SIG-M5 treated with dmso at 0.1 percent for 504 hours (cell line): ENCODE results near the gene TBC1D2B.

Source experiments
- DNase-seq: peaks from one replicate; lab custom pipeline; 2025; ENCODE audit not compliant: unreplicated experiment; lab: John Stamatoyannopoulos, UW

TBC1D2B gene

DNA sequence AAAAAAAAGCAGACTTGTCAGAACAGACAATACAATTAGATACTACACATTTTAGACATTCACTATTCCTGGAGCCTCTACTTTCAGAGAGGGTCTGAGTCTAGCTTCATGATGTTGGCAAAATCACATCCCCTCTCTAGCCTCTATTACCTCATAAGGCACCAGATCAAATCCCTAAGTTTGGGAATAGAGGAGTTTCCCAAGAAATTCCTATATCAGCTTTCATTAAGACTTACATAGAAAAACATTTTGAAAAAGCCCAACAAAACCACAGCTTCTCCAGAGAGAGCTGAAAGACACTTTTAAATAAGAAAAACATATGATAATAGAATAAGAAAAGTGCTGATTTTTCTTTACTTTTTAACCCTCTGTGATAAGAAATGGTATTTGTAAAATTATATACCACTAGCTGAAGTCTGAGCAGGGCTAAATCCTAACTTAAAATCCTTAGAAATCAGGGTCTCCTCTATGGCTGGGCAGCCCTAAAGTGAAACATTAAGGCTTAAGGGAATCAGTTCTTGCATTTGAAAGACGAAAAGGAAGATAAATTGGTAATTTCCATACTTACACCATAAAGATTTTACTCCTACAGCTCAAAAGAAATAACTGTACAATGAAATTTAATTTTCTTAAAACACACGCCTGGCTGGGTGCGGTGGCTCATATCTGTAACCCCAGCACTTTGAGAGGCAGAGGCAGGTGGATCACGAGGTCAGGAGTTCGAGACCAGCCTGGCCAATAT, 4.3 kb downstream of the TBC1D2B start:
- DNase-seq = no peak

DNA sequence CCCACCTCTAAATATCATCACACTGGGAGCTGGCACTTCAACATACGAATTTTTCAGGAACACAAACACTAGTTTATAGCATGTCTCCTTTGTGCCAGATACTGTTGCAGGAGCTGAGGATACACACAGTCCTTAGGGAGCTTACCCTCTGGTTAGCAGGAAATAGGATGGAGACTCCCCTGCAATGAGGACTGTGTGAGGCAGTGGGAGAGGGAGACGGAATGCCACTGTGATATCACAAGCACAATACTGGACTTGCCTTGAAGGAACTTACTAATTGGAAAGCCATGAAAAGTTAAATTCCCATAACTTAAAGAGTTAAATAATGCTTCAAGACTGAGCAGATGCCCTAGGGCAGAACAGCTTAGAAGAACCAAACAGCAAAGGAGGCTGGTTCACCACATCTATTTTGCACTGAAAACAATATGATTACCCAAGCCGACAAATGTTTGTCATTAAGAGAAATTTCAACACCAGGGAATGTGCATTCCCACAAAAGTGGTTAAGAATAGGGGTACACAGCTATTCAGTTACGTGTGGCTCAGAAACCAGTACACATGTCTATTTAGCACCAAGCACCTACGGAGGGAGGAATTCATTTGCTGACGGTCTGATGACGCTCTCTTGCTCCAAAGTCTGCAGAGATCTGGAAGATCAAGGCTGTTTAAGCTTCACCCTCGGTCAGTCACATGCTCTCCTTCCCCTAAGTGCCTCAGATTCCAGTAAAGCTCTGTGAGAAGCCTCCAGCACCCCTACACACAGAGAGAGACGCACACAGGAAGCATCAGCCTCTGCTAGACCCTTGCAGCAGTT, 5.2 kb downstream of the TBC1D2B start:
- no peak for DNase-seq

DNA sequence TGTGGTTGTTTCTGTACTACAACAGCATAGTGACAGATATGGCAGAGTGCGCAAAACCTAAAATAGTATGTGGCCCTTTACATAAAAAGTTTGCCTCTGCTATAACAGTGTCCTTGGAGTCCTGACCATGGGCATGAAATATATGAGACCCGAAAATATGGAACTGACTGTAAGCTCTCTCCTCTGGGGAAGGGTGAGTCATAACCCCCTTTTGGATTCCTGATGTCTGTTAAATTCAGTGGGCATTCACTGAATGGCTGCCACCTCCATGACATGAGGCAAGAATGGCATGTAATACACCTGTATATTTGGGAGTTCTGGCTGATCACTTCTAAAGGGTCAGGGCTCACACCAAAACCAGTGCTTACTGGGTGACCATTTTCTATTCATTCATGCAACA, 6.1 kb downstream of the TBC1D2B start:
- no peak for DNase-seq

DNA sequence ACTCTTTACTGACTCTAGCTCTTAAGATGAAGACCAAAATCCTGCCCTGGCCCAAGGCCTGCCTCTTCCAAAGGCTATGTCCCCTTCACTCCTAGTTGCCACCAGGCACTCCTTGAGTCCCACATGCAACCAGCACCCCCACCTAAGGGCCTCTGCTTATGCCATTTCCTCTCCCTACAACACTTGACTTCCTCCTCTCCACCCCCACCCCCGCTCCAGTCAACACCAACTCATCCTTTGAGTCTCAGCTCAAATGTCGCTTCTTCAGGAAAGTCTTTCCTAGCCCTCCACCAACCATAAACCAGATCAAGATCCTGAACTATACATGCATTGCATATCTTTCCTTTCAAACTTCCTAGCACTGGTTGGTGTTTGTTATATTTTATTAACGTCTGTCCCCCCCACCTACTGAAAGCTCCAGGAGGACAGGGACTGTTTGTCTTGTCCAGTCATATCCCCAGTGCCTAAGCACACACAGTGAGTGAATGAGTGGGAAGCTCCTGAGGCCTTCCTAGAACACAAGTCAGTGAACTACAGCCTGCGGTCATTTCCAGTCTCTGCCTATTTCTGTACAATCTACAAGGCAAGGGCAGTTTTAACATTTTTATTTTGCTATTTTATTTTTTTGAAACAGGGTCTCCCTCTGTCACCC, 7.3 kb downstream of the TBC1D2B start:
- DNase-seq = peak; percentile 70

DNA sequence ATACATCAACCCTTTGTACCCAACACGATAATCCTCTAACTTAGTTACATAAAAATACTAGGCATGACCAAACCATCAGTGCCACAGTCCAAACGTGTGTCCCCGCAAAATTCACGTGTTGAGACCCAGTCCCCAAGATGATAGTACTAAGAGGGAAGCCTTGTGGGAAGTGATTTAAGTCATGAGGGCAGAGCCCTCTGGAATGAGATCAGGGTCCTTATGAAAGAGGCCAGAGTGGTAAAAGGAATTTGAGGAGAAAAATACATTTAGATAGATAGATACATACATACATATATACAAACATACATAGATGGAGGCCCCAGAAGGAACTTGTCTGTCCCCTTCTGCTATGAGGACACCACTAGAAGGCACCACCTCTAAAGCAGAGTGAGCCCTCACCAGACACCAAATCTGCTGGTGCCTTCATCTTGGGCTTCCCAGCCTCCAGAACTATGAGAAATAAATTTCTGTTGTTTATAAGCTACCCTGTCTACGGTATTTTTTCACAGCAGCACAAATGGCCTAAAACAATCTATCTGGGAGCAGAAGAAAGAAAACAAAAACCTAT, 8.0 kb downstream of the TBC1D2B start:
- no peak for DNase-seq

DNA sequence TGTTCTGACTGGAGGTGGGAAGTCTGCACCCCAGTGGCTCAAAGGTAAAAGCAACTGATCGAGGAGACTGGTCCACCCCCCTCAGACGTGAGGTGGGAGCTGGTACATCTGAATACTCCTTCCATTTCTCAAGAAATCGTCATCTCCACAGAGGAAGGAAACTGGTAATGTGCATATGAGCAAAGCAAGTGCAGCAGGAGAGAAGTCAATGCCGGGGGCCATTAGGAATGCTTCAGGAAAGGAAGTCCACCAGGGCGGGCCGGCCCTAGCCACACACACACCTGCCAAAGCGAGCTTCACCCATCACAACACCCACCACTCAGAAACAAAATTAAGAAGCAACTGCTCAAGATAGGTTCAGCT, 8.5 kb downstream of the TBC1D2B start:
- DNase-seq = no peak

DNA sequence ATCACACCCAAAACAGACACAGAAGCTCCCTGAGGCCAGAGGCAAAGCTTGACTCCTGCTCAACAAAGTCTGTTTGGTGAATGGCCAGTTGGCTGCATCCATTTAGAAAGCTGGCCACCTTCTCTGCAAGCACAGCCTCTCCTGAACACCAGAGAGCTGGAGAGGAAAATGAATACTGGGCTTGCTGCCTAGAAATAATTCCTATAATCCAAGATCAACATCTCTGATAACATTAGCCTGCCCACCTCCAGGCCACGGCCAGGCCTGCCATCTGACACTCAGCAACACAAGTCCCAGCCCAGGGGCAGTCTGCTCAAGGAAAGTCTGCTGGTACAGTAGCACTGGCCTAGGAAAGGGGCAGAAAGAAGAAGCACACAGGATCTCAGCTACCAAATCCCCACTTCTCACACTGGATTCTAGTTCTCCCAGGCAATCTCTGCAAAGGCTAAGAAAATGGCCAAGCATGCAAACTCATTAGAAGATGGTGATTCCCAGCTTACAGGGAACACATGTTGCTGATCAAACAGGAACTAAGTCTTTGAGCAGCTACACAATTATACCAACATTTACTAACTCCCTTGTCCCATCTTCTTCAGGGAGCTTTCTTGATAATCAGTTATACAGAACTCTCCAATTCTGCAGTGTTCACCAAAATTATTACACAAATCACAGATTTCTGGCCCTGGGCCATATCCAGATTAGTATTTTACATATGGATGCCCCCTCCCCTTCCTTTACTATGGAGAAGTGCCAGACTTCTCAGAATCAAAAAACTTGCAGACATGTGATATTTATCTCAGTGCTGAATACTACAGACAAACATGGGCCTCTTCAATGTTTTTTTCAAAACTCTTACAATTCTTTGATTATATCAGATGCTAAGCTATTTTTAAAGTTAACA, 9.9 kb downstream of the TBC1D2B start:
- DNase-seq = no peak

DNA sequence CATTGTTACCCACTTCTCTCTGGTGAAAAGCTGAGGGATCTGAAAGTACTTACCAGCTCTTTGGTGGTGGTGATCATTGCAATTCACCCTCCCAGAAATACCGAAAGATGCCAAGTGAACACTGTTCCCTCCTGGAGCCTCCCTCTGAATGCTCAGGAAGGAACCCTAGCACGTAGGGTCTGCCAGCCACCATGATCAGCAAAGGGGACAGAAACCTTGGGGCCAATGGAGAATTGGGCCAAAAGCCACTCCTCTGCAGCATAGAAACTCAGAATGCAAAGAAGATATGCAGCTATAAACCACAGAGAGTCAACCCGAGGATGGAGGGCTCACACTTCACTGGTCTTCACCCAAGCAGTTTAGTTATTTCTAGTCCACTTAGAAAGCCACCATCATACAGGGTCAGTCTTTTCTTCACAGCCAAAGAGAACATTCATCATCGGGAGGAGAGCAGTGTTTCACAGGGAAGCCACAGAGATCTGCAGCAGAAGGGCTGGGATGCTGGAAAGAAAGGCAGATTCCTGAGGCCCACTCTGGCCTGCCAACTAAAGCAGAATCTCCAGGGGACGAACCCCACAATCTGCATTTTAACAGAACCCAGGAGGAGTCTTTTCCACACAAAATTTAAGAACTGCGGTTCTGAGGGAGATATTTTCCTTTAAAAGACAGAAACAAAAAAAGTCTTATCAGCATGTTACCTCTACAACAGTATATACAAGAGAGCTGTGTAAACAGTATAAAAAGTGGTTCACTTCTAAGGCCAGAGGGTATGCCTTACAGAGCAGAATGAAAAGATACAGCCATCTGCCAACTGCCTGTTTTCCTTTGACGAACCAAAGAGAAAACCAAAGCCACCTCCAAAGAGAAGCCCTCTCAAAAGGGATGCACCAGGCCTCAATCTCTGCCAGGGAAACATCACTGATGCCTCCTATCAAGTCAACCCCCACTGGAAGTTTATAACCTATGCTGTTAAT, 11.3 kb downstream of the TBC1D2B start:
- DNase-seq = no peak

DNA sequence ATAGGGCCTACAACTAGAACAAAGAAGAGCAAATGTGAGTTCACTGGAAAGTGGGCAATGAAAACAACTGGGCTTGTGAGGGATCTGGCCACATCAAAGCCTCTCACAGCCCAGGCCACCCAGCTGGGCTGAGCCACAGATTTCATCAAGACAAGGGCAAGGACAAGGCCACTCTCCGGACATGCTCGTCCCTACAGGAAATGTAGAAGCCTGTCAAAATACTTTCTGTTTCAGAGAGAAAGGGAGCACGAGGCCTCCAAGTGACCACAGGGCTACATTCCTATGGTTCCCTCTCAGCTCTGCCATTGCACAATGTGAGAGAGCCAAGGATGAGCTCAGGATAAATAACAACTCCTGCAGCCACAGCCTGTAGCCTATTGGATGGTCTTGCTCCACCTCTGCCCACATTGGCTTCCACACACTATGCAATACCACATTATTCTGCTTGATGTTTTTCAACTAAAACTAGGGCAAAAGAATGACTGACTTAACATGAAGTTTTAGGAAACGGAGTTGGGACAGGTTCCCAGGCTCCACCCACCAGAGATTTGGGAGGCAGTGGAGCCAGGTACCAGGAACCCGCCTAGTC, 12.1 kb downstream of the TBC1D2B start:
- peak; percentile 76 for DNase-seq

DNA sequence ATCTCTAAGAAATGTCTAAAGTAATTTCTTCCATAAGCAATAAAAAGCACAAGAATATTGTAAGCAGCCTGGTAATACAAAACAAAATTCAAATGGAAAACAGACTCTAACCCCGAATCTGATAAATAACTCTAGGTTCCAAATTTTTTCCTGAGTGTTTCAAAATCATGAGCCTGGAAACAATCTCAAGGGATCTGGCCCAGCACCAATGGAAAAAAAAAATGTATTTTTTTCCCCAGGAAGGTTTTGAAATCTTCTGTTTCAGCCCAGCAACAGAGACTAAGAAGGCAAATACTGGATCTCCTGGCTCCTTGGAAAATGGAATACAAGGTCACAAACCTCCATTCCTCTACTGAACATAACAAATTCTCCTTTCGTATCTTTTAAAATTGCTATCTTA, 13.0 kb downstream of the TBC1D2B start:
- DNase-seq = no peak

DNA sequence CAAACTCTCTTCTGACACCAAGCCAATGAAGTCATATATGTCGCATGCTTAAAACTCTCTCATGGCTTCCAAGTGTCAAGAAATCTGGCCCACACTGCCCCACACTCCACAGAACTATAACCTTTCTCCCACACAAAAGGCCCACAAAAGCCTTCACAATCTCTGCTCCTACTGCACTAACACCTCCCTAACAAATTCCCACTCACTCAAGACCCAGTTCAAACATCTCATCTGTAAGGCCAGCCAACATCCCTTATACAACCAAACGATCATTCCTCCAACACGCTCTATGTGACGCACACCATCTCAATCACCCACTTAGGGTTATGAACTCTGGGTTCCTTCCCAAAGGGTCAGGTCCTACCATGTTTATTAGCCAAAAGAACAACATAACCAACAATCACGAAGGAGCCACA, 13.5 kb downstream of the TBC1D2B start:
- DNase-seq = no peak

DNA sequence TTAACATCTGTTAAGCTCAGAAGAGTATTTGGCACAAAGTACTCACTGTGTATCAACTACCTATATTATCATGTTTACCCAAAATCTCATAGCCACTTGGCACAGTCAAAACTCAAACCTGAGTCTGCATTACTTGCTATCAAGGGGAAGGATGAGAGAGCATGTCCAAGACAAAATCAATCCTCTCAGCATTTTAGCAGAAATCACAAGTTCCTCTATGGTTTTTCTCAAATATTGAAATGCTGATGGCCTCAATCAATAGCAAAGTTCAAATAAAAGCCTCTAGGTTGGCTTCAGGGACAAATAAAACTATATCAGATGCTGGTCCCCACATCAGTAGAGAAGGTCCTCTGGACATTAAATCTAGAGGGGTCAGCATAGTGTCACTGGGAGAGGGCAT, 14.3 kb downstream of the TBC1D2B start:
- no peak for DNase-seq

DNA sequence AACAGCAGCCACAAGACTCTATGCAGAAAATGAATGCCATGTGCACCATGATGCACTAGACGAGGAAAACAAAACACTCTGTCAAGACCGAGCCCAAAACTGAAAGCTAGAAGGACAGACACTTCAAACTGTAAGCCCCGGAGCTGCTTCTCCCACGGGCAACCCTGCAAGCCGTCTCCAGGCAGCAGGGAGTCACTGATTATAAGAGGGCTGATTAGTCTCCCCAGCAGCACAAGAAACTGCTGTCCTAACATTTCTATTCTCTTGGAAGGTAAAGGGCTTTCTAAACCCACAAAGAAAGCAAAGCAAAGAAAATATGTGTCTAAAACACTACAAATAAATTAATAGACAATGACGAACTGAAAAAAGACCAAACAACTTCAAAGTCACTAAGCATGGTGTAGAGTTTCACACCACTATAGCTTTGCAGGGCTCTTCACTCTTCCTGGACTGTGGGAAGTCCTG, 15.5 kb downstream of the TBC1D2B start:
- DNase-seq = no peak

DNA sequence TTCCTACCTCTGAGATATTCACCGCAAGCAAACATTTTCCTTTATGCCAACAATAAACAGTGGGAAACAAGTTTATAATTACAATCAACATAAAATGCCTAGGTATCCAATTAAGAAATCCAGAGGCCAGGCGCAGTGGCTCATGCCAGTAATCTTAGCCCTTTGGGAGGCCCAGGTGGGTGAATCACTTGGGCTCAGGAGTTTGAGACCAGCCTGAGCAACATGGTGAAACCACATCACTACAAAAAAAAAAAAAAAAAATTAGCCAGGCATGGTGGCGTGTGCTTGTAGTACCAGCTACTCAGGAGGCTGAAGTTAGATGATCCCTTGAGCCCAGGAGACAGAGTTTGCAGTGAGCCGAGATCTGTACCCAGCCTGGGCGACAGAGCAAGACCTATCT, 17.3 kb downstream of the TBC1D2B start:
- DNase-seq = no peak

DNA sequence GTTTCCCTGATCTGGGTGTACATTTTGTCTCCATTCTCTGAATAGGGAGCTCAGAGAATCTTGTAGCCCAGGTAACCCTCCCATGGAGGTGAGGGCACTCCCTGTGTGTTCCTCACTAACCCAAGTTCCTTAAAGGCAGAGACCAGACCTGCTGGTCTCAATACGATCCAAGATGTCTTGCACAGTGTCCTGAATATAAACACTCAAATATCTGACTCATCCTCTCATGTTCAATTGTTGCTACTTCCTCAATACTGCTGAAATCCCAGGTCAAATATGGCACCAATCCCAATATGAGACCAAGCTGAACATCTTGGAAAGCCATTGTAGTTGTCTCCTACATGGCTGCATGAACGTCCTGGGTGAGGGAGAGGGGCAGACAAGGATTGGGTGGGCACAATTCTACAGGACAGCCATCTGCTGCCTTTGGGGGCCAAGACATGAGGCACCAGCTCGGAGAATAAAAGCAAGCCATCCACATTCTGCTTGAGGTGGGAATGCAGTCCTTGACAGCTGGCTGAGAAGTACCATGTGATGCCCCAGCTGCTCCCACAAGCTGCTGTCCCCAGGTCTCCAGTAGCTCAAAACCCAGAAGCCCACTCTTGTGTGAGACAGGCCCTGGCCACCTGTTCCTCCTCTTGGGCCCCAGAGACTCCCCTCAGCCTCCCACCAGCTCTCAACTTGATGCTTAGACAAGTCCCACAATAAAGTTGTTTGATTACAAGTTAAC, 18.2 kb downstream of the TBC1D2B start:
- DNase-seq = peak; percentile 37

DNA sequence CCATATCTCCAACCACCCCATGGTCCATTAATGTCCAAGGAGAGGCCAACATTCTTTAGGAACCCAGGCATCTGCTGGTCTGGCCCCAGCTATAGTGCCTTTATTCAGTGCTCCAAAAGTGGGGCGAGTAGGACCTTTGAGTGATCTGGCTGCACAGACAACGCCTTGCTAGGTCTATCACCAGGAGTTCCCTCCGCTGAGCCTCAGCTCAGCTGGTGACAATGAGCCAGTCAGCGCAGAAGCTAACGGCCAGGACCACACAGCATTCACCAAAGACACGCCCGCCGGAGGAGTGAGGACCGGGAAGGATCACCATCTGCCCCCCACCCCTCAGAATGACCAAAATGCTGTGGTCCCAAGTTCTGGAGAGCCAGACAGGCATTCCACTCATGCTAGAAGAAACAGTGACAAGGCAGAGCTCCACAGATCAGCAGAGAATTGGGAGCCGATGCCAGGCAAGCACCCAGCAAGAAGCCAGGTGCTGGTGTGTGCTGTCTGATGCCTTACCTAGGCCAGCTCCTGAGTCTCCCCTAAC, 19.0 kb downstream of the TBC1D2B start:
- DNase-seq = no peak

DNA sequence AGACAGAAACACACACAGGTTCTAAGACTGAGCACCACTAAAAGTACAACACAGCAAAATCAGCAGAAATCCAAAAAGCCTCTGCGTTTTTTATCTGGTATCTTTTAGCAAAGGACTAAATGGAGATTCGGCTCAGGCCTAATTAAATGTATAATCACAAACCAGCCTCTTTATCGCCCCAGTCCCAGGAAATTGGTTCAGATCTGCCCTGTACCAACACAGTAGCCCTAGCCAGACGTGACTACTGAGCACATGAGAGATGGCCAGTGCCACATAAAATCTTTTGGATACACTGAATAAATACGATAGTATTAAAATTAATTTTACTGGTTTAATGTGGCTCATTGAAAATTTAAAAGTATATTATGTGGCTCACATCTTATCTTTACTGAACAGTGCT, 19.7 kb downstream of the TBC1D2B start:
- DNase-seq = no peak

DNA sequence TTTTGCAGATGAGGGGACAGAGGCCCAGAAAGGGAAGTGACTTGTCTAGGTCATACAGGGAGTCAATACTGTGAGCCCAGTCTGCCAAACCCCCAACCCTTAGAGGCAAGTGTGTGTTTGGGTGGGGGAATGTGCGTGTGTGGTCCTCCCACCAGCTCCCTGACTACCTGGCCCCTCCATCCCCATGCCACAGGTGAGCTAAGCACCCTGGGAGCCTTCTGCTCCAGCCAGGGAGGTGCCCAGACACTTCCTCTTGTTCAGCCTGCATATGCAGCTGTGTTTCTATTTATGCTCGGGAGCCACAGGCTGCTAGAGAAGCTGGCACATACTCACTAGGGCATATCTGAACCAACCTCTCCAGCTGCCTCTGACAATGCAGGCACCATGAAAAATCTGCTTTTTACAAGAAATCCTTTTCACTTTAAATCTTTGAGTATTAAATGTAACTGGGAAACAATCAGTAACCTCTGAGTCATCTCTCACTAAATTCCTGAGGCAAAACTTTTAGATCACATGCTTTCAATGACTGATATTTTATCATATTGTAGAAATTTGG, 20.7 kb downstream of the TBC1D2B start:
- DNase-seq = peak; percentile 49
